GM21526 (cell line): ENCODE measurements around the gene UVRAG.
"Not testable (repeated sequence)": the region's sequence is repeated elsewhere in the genome, so short reads cannot be mapped to it uniquely, and the experiment has no call there.

ENCODE experiments used
- ATAC-seq: cut with Tn5 transposase; IDR thresholded peaks from one replicate; pipeline ENCODE4 v1.9.1; 2021; ENCODE audit warnings: moderate library complexity; ENCODE audit not compliant: unreplicated experiment, low FRiP score

UVRAG gene

GRCh38 chr11:76048763-76049162 is 233.8 kb downstream of the UVRAG start:
- no peak for ATAC-seq

- no peak for ATAC-seq
Observed at GRCh38 chr11:76049511-76049910, 234.5 kb downstream of the UVRAG start.

- ATAC-seq, result no peak
Observed at GRCh38 chr11:76051937-76052336, 236.9 kb downstream of the UVRAG start.

- no peak for ATAC-seq
Observed at GRCh38 chr11:76054330-76054729, 239.3 kb downstream of the UVRAG start.

GRCh38 chr11:76056876-76057275 is 241.9 kb downstream of the UVRAG start:
- ATAC-seq, result no peak

GRCh38 chr11:76060475-76061036 is 245.5 kb downstream of the UVRAG start:
- not testable (repeated sequence) for ATAC-seq

GRCh38 chr11:76062733-76063132 is 247.7 kb downstream of the UVRAG start:
- peak; percentile 94 for ATAC-seq

GRCh38 chr11:76064192-76064591 is 249.2 kb downstream of the UVRAG start:
- no peak for ATAC-seq

- ATAC-seq, result no peak
Observed at GRCh38 chr11:76067099-76067498, 252.1 kb downstream of the UVRAG start.

GRCh38 chr11:76069001-76069400 is 254.0 kb downstream of the UVRAG start:
- ATAC-seq, result no peak

GRCh38 chr11:76071090-76071489 is 256.1 kb downstream of the UVRAG start:
- no peak for ATAC-seq

- ATAC-seq, result no peak
Observed at GRCh38 chr11:76073724-76074123, 258.7 kb downstream of the UVRAG start.

GRCh38 chr11:76074148-76075095 is 259.4 kb downstream of the UVRAG start:
- ATAC-seq, result no peak

GRCh38 chr11:76075716-76076115 is 260.7 kb downstream of the UVRAG start:
- no peak for ATAC-seq

- not testable (repeated sequence) for ATAC-seq
Observed at GRCh38 chr11:76076253-76076652, 261.2 kb downstream of the UVRAG start.

- ATAC-seq, result no peak
Observed at GRCh38 chr11:76076749-76077148, 261.7 kb downstream of the UVRAG start.

GRCh38 chr11:76077575-76078150 is 262.7 kb downstream of the UVRAG start:
- ATAC-seq, result no peak

- not testable (repeated sequence) for ATAC-seq
Observed at GRCh38 chr11:76081084-76081483, 266.1 kb downstream of the UVRAG start.

GRCh38 chr11:76083563-76084451 is 268.8 kb downstream of the UVRAG start:
- ATAC-seq, result no peak

GRCh38 chr11:76085270-76085669 is 270.3 kb downstream of the UVRAG start:
- no peak for ATAC-seq
